Psoas muscle (tissue), 8 donors: ENCODE measurements around the gene PLXDC1. TPM values are rescaled to one million over a fixed set of nuclear protein-coding genes. Genes with fewer than 3 reads are reported as not detected.

ENCODE experiments used
- ATAC-seq, 4 donors: fragments of 200-7000 bp; cut with Tn5 transposase; one replicate each; pipeline ENCODE4 v1.9.1; 2020; ENCODE audit warnings: moderate library complexity in 3 of 4, mild to moderate bottlenecking in 2 of 4
- DNase-seq, 2 donors: peaks; one replicate each; pipeline ENCODE4 v3.0.0-alpha.2; 2020
- H3K27ac ChIP-seq: fragments of 200-600 bp; one replicate; pipeline ENCODE4 v1.8.0; 2022
- H3K27me3 ChIP-seq, 3 donors: fragments of 200-600 bp in 1 of 3; one replicate each; pipeline versions ENCODE4 v1.6.1 to v1.8.0; 2013 to 2022; ENCODE audit warnings: low read length in 2 of 3, mild to moderate bottlenecking in 2 of 3, moderate library complexity in 1 of 3; ENCODE audit not compliant: insufficient read depth in 3 of 3
- H3K36me3 ChIP-seq, 2 donors: fragments of 200-600 bp in 1 of 2; one replicate each; pipeline versions ENCODE4 v1.6.1 to v1.8.0; 2013 to 2022; ENCODE audit warnings: low read depth in 1 of 2, mild to moderate bottlenecking in 1 of 2, moderate library complexity in 1 of 2; ENCODE audit not compliant: insufficient read depth in 1 of 2
- H3K4me1 ChIP-seq: fragments of 200-600 bp; one replicate; pipeline ENCODE4 v1.8.0; 2022
- H3K4me3 ChIP-seq: fragments of 200-600 bp; one replicate; pipeline ENCODE4 v1.8.0; 2022; ENCODE audit warnings: mild to moderate bottlenecking
- H3K9me3 ChIP-seq: fragments of 200-600 bp; one replicate; pipeline ENCODE4 v1.8.0; 2022
- CTCF ChIP-seq: fragments of 200-600 bp; IDR thresholded peaks from one replicate; pipeline ENCODE4 v1.8.0; 2022; ENCODE audit warnings: antibody characterized with exemption
- WGBS, 3 donors: extraction: QIAGEN DNeasy Blood & Tissue Kit; methylation state at CpG; one replicate each; pipeline versions ENCODE4 v1.1.6 to v1.1.7; 2013; 5-methylcytosine and 5-hydroxymethylcytosine counted together
- intact Hi-C, 2 donors: fragments of 100-400 bp; cut with DNase I; formaldehyde crosslinking; loops; one replicate each; pipeline versions ENCODE4 v1.11.0 to v1.14.2; 2022
- long read RNA-seq, 2 donors: library from polyadenylated mRNA; unstranded; transcript quantifications; one replicate each; pipeline ENCODE4 v2.0.0, GENCODE V29; 2021
- polyA plus RNA-seq, 3 donors: library from polyadenylated mRNA; stranded (reverse); fragments of 200-250 nt; gene quantifications; one replicate each; pipeline ENCODE4 v1.2.3, GENCODE V29; 2013
- total RNA-seq, 4 donors: library from RNA; stranded (reverse); fragmentation: NEBNext Ultra II Directional in 2 of 4; extraction: Animal tissue kit (Norgen Biotek cat#: 25700) in 2 of 4; gene quantifications; one replicate each; pipeline versions ENCODE4 v1.2.1 to v1.2.4, GENCODE V29; 2021 to 2023
- donor health status: healthy with polysubstance abuse.
- donor health status: DM: no; HTN: no; CAD: no; lungs with moderate emphysema.
- donor health status: Bipolar disorder and iron deficiency.
- donor health status: healthy.
- donor health status: DM: yes; HTN: yes; CAD: no.
- donor health status: DM: no; HTN: no; CAD: no.
- donor health status: DM: no; HTN: no; CAD: no.
- donor health status: DM: yes; HTN: yes; CAD: no.

PLXDC1 gene
- total RNA-seq = 1 to 10 TPM; 2.3 to 9.2 (median 2.7) TPM
- polyA plus RNA-seq = 1 to 10 TPM; 2.7 to 3.9 (median 3.3) TPM
- long read RNA-seq, donor 1, full-length matches to known transcripts = 1 of 1 reads
- long read RNA-seq, donor 1, partial matches to known transcripts = 0 of 1 reads
- long read RNA-seq, donor 1, other reads (novel, unspliced or antisense) = 0 of 1 reads
- long read RNA-seq, donor 2, partial matches to known transcripts = 1 of 3 reads
- long read RNA-seq, donor 2, other reads (novel, unspliced or antisense) = 2 of 3 reads

- 2 to 3% (median 3%) methylated on average over 26 to 68 of the region's 68 CpGs for WGBS, 3 donors
- intact Hi-C loops = loop anchor here (5.0 to 10.0 kb wide), 4 partner anchors 84 to 399 kb away; partner anchors contain the start of gene PSMB3 (in 1 of the 2)
- peak within 1 kb of the TSS; percentile 81 for H3K27ac ChIP-seq
- no peaks in the 10 kb centered on the region for H3K36me3 ChIP-seq
- peaks cover 6% of the 10 kb centered on the region for H3K4me1 ChIP-seq
- TF ChIP-seq CTCF = no peak
- H3K27me3 ChIP-seq = peaks cover 0 to 21% (median 6%) of the 10 kb centered on the region in 3 donors
- H3K9me3 ChIP-seq = no peaks in the 10 kb centered on the region
- H3K4me3 ChIP-seq = peak within 1 kb of the TSS; percentile 84
- ATAC-seq (no peak), DNase-seq (peak in 1 of 2 donors; percentile 58)
Observed at GRCh38 chr17:39151150-39151942, at the start of gene PLXDC1. Gene PLXDC1 (minus strand): TSS chr17:39151637. CDS start chr17:39151437, 200 bp downstream.

- H3K36me3 ChIP-seq = peaks cover 14 to 46% of the 10 kb centered on the region in 2 donors
- no peaks in the 10 kb centered on the region for H3K9me3 ChIP-seq
- peak overlapping the region; percentile 97 for H3K27ac ChIP-seq
- ATAC-seq = no peak
- peaks cover 22% of the 10 kb centered on the region for H3K4me1 ChIP-seq
- DNase-seq = no peak
- peak overlapping the region; percentile 89 for H3K4me3 ChIP-seq
- WGBS, 3 donors = 35 to 37% (median 36%) methylated on average over 11 of the region's 11 CpGs
- intact Hi-C loops = no loop called here
- no peaks in the 10 kb centered on the region for H3K27me3 ChIP-seq
- TF ChIP-seq CTCF = no peak
Observed at GRCh38 chr17:39200957-39201510, 49.6 kb upstream of the PLXDC1 start.

GRCh38 chr17:39200070-39200879 is 48.8 kb upstream of the PLXDC1 start, which contains the start of gene RPL19:
Gene RPL19 (plus strand): TSS chr17:39200283. CDS start chr17:39200345, 62 bp downstream.
- peak within 1 kb of the TSS; percentile 97 for H3K27ac ChIP-seq
- H3K36me3 ChIP-seq = peaks cover 14 to 45% of the 10 kb centered on the region in 2 donors
- no peaks in the 10 kb centered on the region for H3K27me3 ChIP-seq
- H3K4me1 ChIP-seq = peaks cover 29% of the 10 kb centered on the region
- H3K4me3 ChIP-seq = peak within 1 kb of the TSS; percentile 89
- no peaks in the 10 kb centered on the region for H3K9me3 ChIP-seq
- 0% methylated on average over 49 to 52 of the region's 52 CpGs for WGBS, 3 donors
- no peak for TF ChIP-seq CTCF
- DNase-seq = peak; percentile 72 to 89
- peak; percentile 42 to 64 (median 54) for ATAC-seq
- intact Hi-C loops = no loop called here

- peak overlapping the region; percentile 97 for H3K27ac ChIP-seq
- TF ChIP-seq CTCF = no peak
- peaks cover 35% of the 10 kb centered on the region for H3K4me1 ChIP-seq
- no peaks in the 10 kb centered on the region for H3K27me3 ChIP-seq
- no peaks in the 10 kb centered on the region for H3K9me3 ChIP-seq
- intact Hi-C loops = no loop called here
- peak; percentile 89 to 94 for DNase-seq
- peak; percentile 34 to 69 (median 60) for ATAC-seq
- peaks cover 10 to 40% of the 10 kb centered on the region in 2 donors for H3K36me3 ChIP-seq
- peak overlapping the region; percentile 89 for H3K4me3 ChIP-seq
- WGBS, 3 donors = 0 to 1% (median 0%) methylated on average over 10 of the region's 10 CpGs
Observed at GRCh38 chr17:39199820-39200069, 48.3 kb upstream of the PLXDC1 start.
